Measurements from ENCODE around the gene PHF12. TPM values are rescaled to one million over a fixed set of nuclear protein-coding genes. Genes with fewer than 3 reads are reported as not detected.

PHF12 gene
- total and polyA plus RNA-seq, 2 experiments from 2014 or later: 19.7 to 41.0 TPM

- H3K4me3 ChIP-seq: peak overlapping the region; percentile 96
- Mint-ChIP-seq H3K4me1 (peaks cover 24% of the 10 kb centered on the region), H3K27me3 (ENCODE audit: insufficient read depth, low read depth, poor library complexity) (peaks cover 4% of the 10 kb centered on the region), H3K9me3 (no peaks in the 10 kb centered on the region), H3K4me3 (peak overlapping the region; percentile 98), H3K27ac (peak overlapping the region; percentile 95; the same call in 1 of the 2 replicates), H3K36me3 (ENCODE audit: low read depth) (peaks cover 48% of the 10 kb centered on the region)
- peaks cover 75% of the 10 kb centered on the region for H3K79me2 ChIP-seq (replicated peaks; ENCODE audit: insufficient read depth)
- peak overlapping the region; percentile 92 for H3K4me2 ChIP-seq
- DNase-seq (ENCODE audit: low spot score) (no peak), ATAC-seq (no peak)
- H3F3A ChIP-seq (replicated peaks; ENCODE audit: low read depth): peaks cover 21% of the 10 kb centered on the region; the same call in 1 of the 2 replicates
- H3K36me3 ChIP-seq (ENCODE audit: insufficient read depth): peaks cover 14% of the 10 kb centered on the region
- peak overlapping the region; percentile 97 for H3K27ac ChIP-seq (ENCODE audit: low read depth)
- H3K9me2 ChIP-seq (ENCODE audit: insufficient read depth): no peaks in the 10 kb centered on the region
- peaks cover 52% of the 10 kb centered on the region for H4K20me1 ChIP-seq (replicated peaks; ENCODE audit: insufficient read depth)
- TF ChIP-seq JUNB (IDR thresholded peaks at IDR 0.05; ENCODE audit: unreplicated experiment) (no peak), ZNF114 (CRISPR knock-in tag; IDR thresholded peaks at IDR 0.05) (no peak), POLR2AphosphoS5 (IDR thresholded peaks at IDR 0.05; ENCODE audit: low read depth) (no peak), REST (IDR thresholded peaks at IDR 0.05; ENCODE audit: unreplicated experiment) (no peak), CTCF (conservative IDR thresholded peaks at IDR 0.05; ENCODE audit: low read depth in 2 of 2) (no peak), CREB1 (CRISPR knock-in tag; IDR thresholded peaks at IDR 0.05; ENCODE audit: low read depth) (no peak), ZNF331 (CRISPR knock-in tag; IDR thresholded peaks at IDR 0.05; ENCODE audit: low read depth) (no peak), EZH2phosphoT487 (IDR thresholded peaks at IDR 0.05; ENCODE audit: unreplicated experiment) (no peak), ZNF462 (CRISPR knock-in tag; IDR thresholded peaks at IDR 0.05) (no peak), EZH2 (IDR thresholded peaks at IDR 0.05; ENCODE audit: low read depth, unreplicated experiment) (no peak), ETS1 (IDR thresholded peaks at IDR 0.05) (no peak), STAT1 (IDR thresholded peaks at IDR 0.05; ENCODE audit: unreplicated experiment) (no peak), NANOG (IDR thresholded peaks at IDR 0.05; ENCODE audit: borderline replicate concordance) (no peak)
- peaks cover 33% of the 10 kb centered on the region for H3K4me1 ChIP-seq (ENCODE audit: insufficient read depth)
- H3K27me3 ChIP-seq (ENCODE audit: insufficient read depth): no peaks in the 10 kb centered on the region
- H2AFZ ChIP-seq: no peak overlapping the region
Measured at GRCh38 chr17:28948342-28948741, 3.0 kb downstream of the PHF12 start.

All from GM23338 (cell line).